HepG2 (cell line): ENCODE data around the gene XXYLT1. TPM values are rescaled to one million over a fixed set of nuclear protein-coding genes. Genes with fewer than 3 reads are reported as not detected.

ENCODE experiments used
- ATAC-seq: fragments of 200-7000 bp; cut with Tn5 transposase; 3 replicates; pipeline ENCODE4 v1.9.1; 2020; ENCODE audit warnings: mild to moderate bottlenecking, moderate library complexity
- BruUV-seq: library from RNA; stranded (reverse); fragments of 400-500 nt; replicated peaks from 2 replicates; lab custom pipeline; 2021; lab: Mats Ljungman, UMichigan
- CTCF ChIA-PET: fragments of 300-600 bp; formaldehyde crosslinking; extraction: SDS; loops from one replicate; lab custom pipeline; 2021; ENCODE audit warnings: low total read pairs, inconsistent platforms, low intra/inter-chr PET ratio; lab: Yijun Ruan, JAX
- POLR2A ChIA-PET: fragments of 350-600 bp; sonication (Branson Sonifier 250); formaldehyde crosslinking; loops from one replicate; lab custom pipeline; 2020; ENCODE audit warnings: antibody characterized with exemption, inconsistent platforms; lab: Yijun Ruan, JAX
- DNase-seq: peaks from one replicate; pipeline ENCODE4 v3.0.0-alpha.2; 2015; ENCODE audit warnings: low spot score
- FAIRE-seq: peaks from 3 replicates; lab custom pipeline; 2011; peaks lifted over from hg19 to GRCh38; lab: Jason Lieb, UNC
- H2AFZ ChIP-seq: one replicate; pipeline ENCODE4 v1.6.1; 2011; ENCODE audit warnings: low read length, inconsistent platforms
- H3K27ac ChIP-seq: fragments of 300-600 bp; 3 replicates; pipeline ENCODE4 v1.8.0; 2011; ENCODE audit warnings: mixed run types, mild to moderate bottlenecking, mixed read lengths, low read length, inconsistent platforms; ENCODE audit not compliant: insufficient read depth; ENCODE audit errors: extremely low read length
- H3K27me3 ChIP-seq, 2 experiments: fragments of 200-600 bp in 1 of 2; 2 replicates in 1 of 2; 3 replicates in 1 of 2; pipeline versions ENCODE4 v1.6.0 to v1.8.0; 2011; ENCODE audit warnings: low read length in 2 of 2, mild to moderate bottlenecking in 2 of 2, moderate library complexity in 2 of 2, inconsistent platforms in 1 of 2; ENCODE audit not compliant: insufficient read depth in 2 of 2, control insufficient read depth in 1 of 2
- H3K36me3 ChIP-seq, 2 experiments: fragments of 200-600 bp in 1 of 2; replicated peaks in 1 of 2; 2 replicates in 1 of 2; 3 replicates in 1 of 2; pipeline versions ENCODE4 v1.5.1 to v1.8.0; 2011; ENCODE audit warnings: low read length in 2 of 2, inconsistent platforms in 1 of 2; ENCODE audit not compliant: insufficient read depth in 2 of 2, control insufficient read depth in 1 of 2
- H3K4me1 ChIP-seq: 2 replicates; pipeline ENCODE4 v1.5.1; 2012; ENCODE audit warnings: low read length, inconsistent platforms; ENCODE audit not compliant: insufficient read depth
- H3K4me2 ChIP-seq: 2 replicates; pipeline ENCODE4 v1.6.0; 2011; ENCODE audit warnings: low read depth, low read length, inconsistent platforms
- H3K4me3 ChIP-seq, 3 experiments: fragments of 200-600 bp in 1 of 3; sonication (generic), shearing (Covaris generic) in 1 of 3; replicated peaks in 1 of 3; 2 replicates each; pipeline ENCODE4 v1.5.1; 2011 to 2016; ENCODE audit warnings: low read length in 3 of 3, inconsistent platforms in 2 of 3, low read depth in 2 of 3, mild to moderate bottlenecking in 2 of 3, control low read depth in 1 of 3, mixed read lengths in 1 of 3; ENCODE audit not compliant: insufficient read depth in 1 of 3
- H3K79me2 ChIP-seq: one replicate; pipeline ENCODE4 v1.6.1; 2011; ENCODE audit warnings: low read length, inconsistent platforms; ENCODE audit not compliant: insufficient read depth
- H3K9ac ChIP-seq: 2 replicates; pipeline ENCODE4 v1.6.0; 2011; ENCODE audit warnings: mild to moderate bottlenecking, low read depth, low read length, inconsistent platforms; ENCODE audit not compliant: insufficient read depth
- H3K9me3 ChIP-seq: 2 replicates; pipeline ENCODE4 v1.5.1; 2012; ENCODE audit warnings: mild to moderate bottlenecking, low read length
- H4K20me1 ChIP-seq: 2 replicates; pipeline ENCODE4 v1.6.0; 2011; ENCODE audit warnings: inconsistent platforms, mild to moderate bottlenecking, low read length, moderate library complexity; ENCODE audit not compliant: insufficient read depth
- EEA1 ChIP-seq: sonication (generic); formaldehyde crosslinking; IDR thresholded peaks from 2 replicates; pipeline ENCODE4 v1.5.1; 2020; ENCODE audit warnings: mild to moderate bottlenecking, missing genetic modification reagents, borderline replicate concordance
- FOXJ3 ChIP-seq: sonication (generic); formaldehyde crosslinking; IDR thresholded peaks from 2 replicates; pipeline ENCODE4 v1.4.0; 2020; ENCODE audit warnings: missing genetic modification reagents, mild to moderate bottlenecking, borderline replicate concordance
- NCOA1 ChIP-seq: sonication (generic); formaldehyde crosslinking; IDR thresholded peaks from 2 replicates; pipeline ENCODE4 v1.9.0; 2021; ENCODE audit warnings: missing genetic modification reagents
- PHF8 ChIP-seq: sonication (generic); formaldehyde crosslinking; IDR thresholded peaks from 2 replicates; pipeline ENCODE4 v1.5.0; 2020; ENCODE audit warnings: missing genetic modification reagents
- POLR2G ChIP-seq: fragments of 200-400 bp; formaldehyde crosslinking; IDR thresholded peaks from 2 replicates; pipeline ENCODE4 v1.6.1; 2018; ENCODE audit warnings: mild to moderate bottlenecking, low read depth, low read length, moderate library complexity
- RFX3 ChIP-seq: IDR thresholded peaks from 2 replicates; pipeline ENCODE4 v1.6.1; 2016; ENCODE audit warnings: missing biosample characterization, missing genetic modification reagents
- SOX6 ChIP-seq, 2 experiments: fragments of 450-650 bp in 1 of 2; sonication (generic) in 1 of 2; formaldehyde crosslinking in 1 of 2; IDR thresholded peaks; 2 replicates each; pipeline versions ENCODE4 v1.4.0 to v1.6.1; 2017 to 2020; ENCODE audit warnings: antibody characterized with exemption in 1 of 2, mild to moderate bottlenecking in 1 of 2, missing genetic modification reagents in 1 of 2
- ZC3H4 ChIP-seq: sonication (generic); formaldehyde crosslinking; IDR thresholded peaks from 2 replicates; pipeline ENCODE4 v1.4.0; 2020; ENCODE audit warnings: missing genetic modification reagents, borderline replicate concordance
- ZFYVE20 ChIP-seq: sonication (generic); formaldehyde crosslinking; IDR thresholded peaks from 2 replicates; pipeline ENCODE4 v1.8.0; 2023; ENCODE audit warnings: low read depth, mild to moderate bottlenecking, moderate library complexity, missing genetic modification reagents, borderline replicate concordance
- ZKSCAN5 ChIP-seq: sonication (generic); formaldehyde crosslinking; IDR thresholded peaks from 2 replicates; pipeline ENCODE4 v1.5.1; 2020; ENCODE audit warnings: mild to moderate bottlenecking, missing genetic modification reagents
- ZMAT5 ChIP-seq: sonication (generic); formaldehyde crosslinking; IDR thresholded peaks from 2 replicates; pipeline ENCODE4 v1.5.0; 2020; ENCODE audit warnings: mild to moderate bottlenecking, low read depth, missing genetic modification reagents, borderline replicate concordance
- ZMYM2 ChIP-seq: sonication (generic); formaldehyde crosslinking; IDR thresholded peaks from 2 replicates; pipeline ENCODE4 v1.8.0; 2022; ENCODE audit warnings: mild to moderate bottlenecking, missing genetic modification reagents
- ZNF232 ChIP-seq: sonication (generic); formaldehyde crosslinking; IDR thresholded peaks from 2 replicates; pipeline ENCODE4 v1.4.0; 2020; ENCODE audit warnings: missing genetic modification reagents, borderline replicate concordance
- ZNF275 ChIP-seq: sonication (generic); formaldehyde crosslinking; IDR thresholded peaks from 2 replicates; pipeline ENCODE4 v1.8.0; 2022; ENCODE audit warnings: missing genetic modification reagents, mild to moderate bottlenecking, inconsistent platforms, borderline replicate concordance
- ZNF562 ChIP-seq: sonication (generic); formaldehyde crosslinking; IDR thresholded peaks from 2 replicates; pipeline ENCODE4 v1.8.0; 2022; ENCODE audit warnings: missing genetic modification reagents, borderline replicate concordance
- ZNF713 ChIP-seq: sonication (generic); formaldehyde crosslinking; IDR thresholded peaks from 2 replicates; pipeline ENCODE4 v1.4.0; 2020; ENCODE audit warnings: mild to moderate bottlenecking, missing genetic modification reagents
- WGBS: methylation state at CpG from one replicate; pipeline ENCODE4 v1.1.6; 2017; ENCODE audit warnings: low lambda C conversion rate; 5-methylcytosine and 5-hydroxymethylcytosine counted together
- in situ Hi-C: cut with HindIII; loops from 2 replicates; pipeline ENCODE4 v1.10.0; 2017; ENCODE audit warnings: low pct_unique_long_range_greater_than_20kb; ENCODE audit not compliant: extremely low pct_ligation_motif_present
- intact Hi-C: fragments of 100-400 bp; cut with micrococcal nuclease; formaldehyde crosslinking; loops from one replicate; pipeline ENCODE4 v1.10.0; 2022; ENCODE audit not compliant: unreplicated experiment
- polyA plus RNA-seq, 8 experiments: library from polyadenylated mRNA; depleted of rRNA in 3 of 8; stranded (reverse) in 7 of 8; unstranded in 1 of 8; fragments of >200 nt; fragmentation: Illumina TruSeq in 4 of 8; extraction: Trizol in 4 of 8; gene quantifications; 2 replicates each; pipeline versions ENCODE4 v1.2.1 to v1.2.3, GENCODE V29; 2011 to 2016; ENCODE audit warnings: low read depth in 4 of 8, missing spikeins in 1 of 8, mixed read lengths in 1 of 8; ENCODE audit not compliant: insufficient read depth in 1 of 8
- total RNA-seq, 5 experiments: library from RNA; depleted of rRNA; stranded (reverse); fragments of >200 nt; fragmentation: Illumina TruSeq; extraction: Trizol; gene quantifications; 2 replicates each; pipeline ENCODE4 v1.2.3, GENCODE V29; 2016; ENCODE audit warnings: low read depth in 1 of 5
- TF ChIP-seq, protein P1 (sequence below): sonication (generic); formaldehyde crosslinking; IDR thresholded peaks from 2 replicates; pipeline ENCODE4 v1.4.0; 2020; ENCODE audit warnings: mild to moderate bottlenecking, missing genetic modification reagents
- TF ChIP-seq, protein P2 (sequence below): sonication (generic); formaldehyde crosslinking; IDR thresholded peaks from 2 replicates; pipeline ENCODE4 v1.4.0; 2020; ENCODE audit warnings: missing genetic modification reagents

The XXYLT1 gene
- total and polyA plus RNA-seq, 2 of the 13 experiments (the other 11 are each of a cell fraction or from before 2014, with no cell fraction given) = 17.7 to 19.0 TPM

DNA sequence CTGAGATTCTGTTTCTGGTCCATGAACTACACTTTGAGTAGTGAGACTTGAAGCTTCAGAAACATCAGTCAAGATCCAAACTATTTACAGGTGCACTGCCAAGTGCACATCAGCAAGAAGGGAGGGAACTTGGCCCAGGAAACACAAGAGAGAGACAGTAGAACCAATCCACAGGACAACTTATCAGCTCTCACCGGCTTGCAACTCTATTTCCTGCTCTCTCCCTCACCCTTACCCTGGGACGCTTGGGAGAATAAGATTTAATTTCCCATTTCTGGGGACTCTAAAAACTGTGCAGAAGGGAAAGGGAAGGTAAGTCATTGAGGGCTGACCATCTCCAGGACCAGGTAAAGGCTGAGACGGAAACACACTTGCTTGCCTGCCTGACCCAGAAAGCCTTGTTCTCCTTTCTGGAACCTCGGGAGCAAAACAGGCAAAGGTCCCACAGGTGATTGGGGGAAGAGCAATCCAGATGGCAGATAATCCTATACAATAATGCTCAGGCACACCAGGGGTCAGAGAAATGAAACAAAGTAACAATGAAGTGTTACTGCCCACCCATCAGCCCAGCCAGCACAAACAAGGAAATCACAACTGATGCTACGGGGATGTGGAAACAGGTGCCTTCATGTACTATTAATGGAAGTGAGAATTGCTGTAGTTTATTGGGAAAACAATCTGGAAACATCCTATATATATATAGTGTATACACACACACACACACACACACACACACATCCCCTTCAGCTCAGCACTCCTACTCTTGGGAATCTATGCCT, 154.4 kb downstream of the XXYLT1 start:
- BruUV-seq = no TSS peak
- Histone ChIP-seq H3K4me2 (no peak overlapping the region), H3K27me3 (no peaks in the 10 kb centered on the region), H2AFZ (no peak overlapping the region), H4K20me1 (no peaks in the 10 kb centered on the region), H3K27ac (no peak overlapping the region), H3K9ac (no peak overlapping the region), H3K4me3 (no peak overlapping the region), H3K36me3 (no peaks in the 10 kb centered on the region), H3K9me3 (no peaks in the 10 kb centered on the region), H3K4me1 (peaks cover 47% of the 10 kb centered on the region), H3K79me2 (no peaks in the 10 kb centered on the region)
- DNase-seq (no peak), FAIRE-seq (no peak), ATAC-seq (no peak)
- TF ChIP-seq ZMAT5 (CRISPR knock-in tag) = no peak
- TF ChIP-seq, protein P1, sequence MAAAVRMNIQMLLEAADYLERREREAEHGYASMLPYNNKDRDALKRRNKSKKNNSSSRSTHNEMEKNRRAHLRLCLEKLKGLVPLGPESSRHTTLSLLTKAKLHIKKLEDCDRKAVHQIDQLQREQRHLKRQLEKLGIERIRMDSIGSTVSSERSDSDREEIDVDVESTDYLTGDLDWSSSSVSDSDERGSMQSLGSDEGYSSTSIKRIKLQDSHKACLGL (CRISPR knock-in tag) = no peak
- TF ChIP-seq ZNF275 (CRISPR knock-in tag) = no peak
- TF ChIP-seq ZNF562 = no peak
- TF ChIP-seq FOXJ3 (CRISPR knock-in tag) = no peak
- no peak for TF ChIP-seq EEA1 (CRISPR knock-in tag)
- TF ChIP-seq RFX3 (CRISPR knock-in tag) = no peak
- TF ChIP-seq ZC3H4 = no peak
- TF ChIP-seq ZMYM2 = no peak
- no peak for TF ChIP-seq ZNF232
- TF ChIP-seq SOX6 (IDR thresholded peaks at IDR 0.05) = no peak
- TF ChIP-seq SOX6 (CRISPR knock-in tag; IDR thresholded peaks at IDR 0.05) = no peak
- TF ChIP-seq, protein P2, sequence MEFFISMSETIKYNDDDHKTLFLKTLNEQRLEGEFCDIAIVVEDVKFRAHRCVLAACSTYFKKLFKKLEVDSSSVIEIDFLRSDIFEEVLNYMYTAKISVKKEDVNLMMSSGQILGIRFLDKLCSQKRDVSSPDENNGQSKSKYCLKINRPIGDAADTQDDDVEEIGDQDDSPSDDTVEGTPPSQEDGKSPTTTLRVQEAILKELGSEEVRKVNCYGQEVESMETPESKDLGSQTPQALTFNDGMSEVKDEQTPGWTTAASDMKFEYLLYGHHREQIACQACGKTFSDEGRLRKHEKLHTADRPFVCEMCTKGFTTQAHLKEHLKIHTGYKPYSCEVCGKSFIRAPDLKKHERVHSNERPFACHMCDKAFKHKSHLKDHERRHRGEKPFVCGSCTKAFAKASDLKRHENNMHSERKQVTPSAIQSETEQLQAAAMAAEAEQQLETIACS = no peak
- no peak for TF ChIP-seq NCOA1 (CRISPR knock-in tag)
- no peak for TF ChIP-seq ZFYVE20
- no peak for TF ChIP-seq ZNF713 (CRISPR knock-in tag)
- TF ChIP-seq POLR2G = no peak
- TF ChIP-seq PHF8 = no peak
- no peak for TF ChIP-seq ZKSCAN5
- ChIA-PET CTCF (no interaction called here), POLR2A (no interaction called here)
- in situ Hi-C loops (no loop called here), intact Hi-C loops (no loop called here)
- 100% methylated on average over 5 of the region's 5 CpGs for WGBS
